ENCODE results near the gene TARDBP.

Gene TARDBP

DNA sequence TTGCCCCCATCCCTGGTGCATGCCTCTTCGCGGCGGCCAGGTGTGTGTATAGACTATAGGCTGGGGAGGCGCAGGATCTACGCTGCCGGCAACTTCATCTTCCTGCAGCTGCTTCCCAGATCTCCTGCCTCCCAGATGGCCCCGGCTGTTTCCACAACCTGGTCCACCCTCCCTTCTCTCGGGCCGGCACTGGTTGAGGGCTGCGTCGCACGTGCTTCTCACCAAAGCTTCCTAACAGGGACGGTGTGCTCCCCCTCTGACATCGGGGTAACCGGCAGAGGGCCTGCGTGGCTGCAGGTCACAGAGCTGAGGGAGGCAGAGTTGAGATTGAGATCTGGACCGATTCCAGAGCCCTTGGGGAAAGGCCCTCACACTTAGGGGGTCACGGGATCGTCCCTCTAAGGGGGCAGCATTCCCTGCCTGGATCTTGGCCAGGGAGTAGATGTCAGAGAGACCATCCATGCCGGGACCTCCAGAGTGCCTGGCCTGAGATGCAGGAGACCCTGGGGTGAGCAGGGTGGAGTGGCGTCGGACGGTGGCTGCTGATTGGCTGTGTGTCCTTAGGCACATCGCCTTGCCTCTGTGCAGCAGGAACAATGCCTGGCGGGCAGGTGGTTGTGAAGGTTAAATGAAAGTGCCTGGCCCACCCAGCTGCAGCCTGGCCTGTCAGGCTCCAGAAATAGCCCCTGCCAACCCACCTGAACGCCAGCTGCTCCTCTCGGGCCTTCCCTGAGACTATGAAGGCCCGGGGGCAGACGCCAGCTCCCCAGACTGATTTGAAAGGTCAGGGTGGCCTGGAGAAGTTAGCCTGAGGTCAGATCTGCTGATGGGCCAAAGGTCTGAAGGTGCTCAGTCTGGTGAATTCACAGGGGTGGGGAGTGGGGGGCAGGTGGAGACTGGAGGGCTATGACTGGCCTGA, 40.6 kb downstream of the TARDBP start:
- no peak overlapping the region for H3K4me3 ChIP-seq (ENCODE audit: low read depth, low read length, poor library complexity, severe bottlenecking)
- no peaks in the 10 kb centered on the region for H3K9me2 ChIP-seq (ENCODE audit: low read depth, low read length)
- H3K9ac ChIP-seq (ENCODE audit: low read length), result no peak overlapping the region
- no peaks in the 10 kb centered on the region for H3K79me2 ChIP-seq (ENCODE audit: insufficient read depth, low read length)
- H3K9me3 ChIP-seq (ENCODE audit: low read length), result no peaks in the 10 kb centered on the region
- no peak overlapping the region; the same call in 1 of the 2 replicates for H3K4me2 ChIP-seq (ENCODE audit: low read length)
- peak overlapping the region; percentile 59 for H3K27ac ChIP-seq (ENCODE audit: low read depth, low read length, poor library complexity, severe bottlenecking)
- H3F3A ChIP-seq (ENCODE audit: insufficient read depth, low read length), result no peaks in the 10 kb centered on the region
- no peak overlapping the region for H2AFZ ChIP-seq (ENCODE audit: low read length)
- TF ChIP-seq EZH2 (IDR thresholded peaks at IDR 0.05; ENCODE audit: borderline replicate concordance, low read length) (no peak), CTCF (IDR thresholded peaks at IDR 0.05; ENCODE audit: low read length) (peak; percentile 13; the same call in 1 of the 2 replicates)
- no peaks in the 10 kb centered on the region for H4K20me1 ChIP-seq (ENCODE audit: insufficient read depth, low read length)
- peaks cover 31% of the 10 kb centered on the region for H3K4me1 ChIP-seq (ENCODE audit: insufficient read depth, low read length, severe bottlenecking)
- H3K36me3 ChIP-seq (ENCODE audit: insufficient read depth, low read length), result peaks cover 38% of the 10 kb centered on the region
- no peaks in the 10 kb centered on the region for H3K27me3 ChIP-seq (ENCODE audit: insufficient read depth, low read length)

DNA sequence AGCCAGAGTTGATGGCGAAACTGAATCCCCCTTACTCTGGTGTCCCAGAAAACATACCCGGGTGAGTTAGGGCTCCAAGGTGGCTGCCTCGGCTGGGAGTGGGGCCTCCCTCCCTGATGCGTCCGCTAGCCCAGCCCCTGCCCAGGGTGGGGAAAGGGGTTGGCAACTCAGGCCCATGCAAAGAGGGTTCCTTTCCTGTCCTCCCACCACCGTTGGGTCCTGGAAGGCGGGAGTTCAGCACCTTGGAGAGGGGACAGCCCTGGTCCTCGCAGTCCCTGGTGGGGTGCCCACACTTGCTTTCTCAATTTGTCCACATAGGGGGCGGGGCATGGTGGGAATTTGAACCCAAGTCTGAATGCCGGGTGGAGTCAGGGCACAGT, 41.3 kb downstream of the TARDBP start:
- Histone ChIP-seq H3K27me3 (ENCODE audit: insufficient read depth, low read length) (no peaks in the 10 kb centered on the region), H3K9me3 (ENCODE audit: low read length) (no peaks in the 10 kb centered on the region), H4K20me1 (ENCODE audit: insufficient read depth, low read length) (no peaks in the 10 kb centered on the region), H3K79me2 (ENCODE audit: insufficient read depth, low read length) (peaks cover 3% of the 10 kb centered on the region; the same call in 1 of the 2 replicates), H3K4me2 (ENCODE audit: low read length) (no peak overlapping the region), H3K9me2 (ENCODE audit: low read depth, low read length) (no peaks in the 10 kb centered on the region), H3K9ac (ENCODE audit: low read length) (no peak overlapping the region), H2AFZ (ENCODE audit: low read length) (no peak overlapping the region), H3K36me3 (ENCODE audit: insufficient read depth, low read length) (peaks cover 43% of the 10 kb centered on the region), H3K27ac (ENCODE audit: low read depth, low read length, poor library complexity, severe bottlenecking) (peak overlapping the region; percentile 59), H3F3A (ENCODE audit: insufficient read depth, low read length) (no peaks in the 10 kb centered on the region), H3K4me1 (ENCODE audit: insufficient read depth, low read length, severe bottlenecking) (peaks cover 36% of the 10 kb centered on the region), H3K4me3 (ENCODE audit: low read depth, low read length, poor library complexity, severe bottlenecking) (no peak overlapping the region)
- TF ChIP-seq EZH2 (IDR thresholded peaks at IDR 0.05; ENCODE audit: borderline replicate concordance, low read length) (no peak), CTCF (IDR thresholded peaks at IDR 0.05; ENCODE audit: low read length) (no peak)

- Histone ChIP-seq H3K4me3 (ENCODE audit: low read depth, low read length, poor library complexity, severe bottlenecking) (no peak overlapping the region), H3K27ac (ENCODE audit: low read depth, low read length, poor library complexity, severe bottlenecking) (no peak overlapping the region), H3F3A (ENCODE audit: insufficient read depth, low read length) (no peaks in the 10 kb centered on the region), H3K4me2 (ENCODE audit: low read length) (no peak overlapping the region), H3K9me2 (ENCODE audit: low read depth, low read length) (no peaks in the 10 kb centered on the region), H3K27me3 (ENCODE audit: insufficient read depth, low read length) (no peaks in the 10 kb centered on the region), H3K4me1 (ENCODE audit: insufficient read depth, low read length, severe bottlenecking) (peaks cover 38% of the 10 kb centered on the region), H3K79me2 (ENCODE audit: insufficient read depth, low read length) (peaks cover 7% of the 10 kb centered on the region; the same call in 1 of the 2 replicates), H4K20me1 (ENCODE audit: insufficient read depth, low read length) (no peaks in the 10 kb centered on the region), H2AFZ (ENCODE audit: low read length) (no peak overlapping the region), H3K9ac (ENCODE audit: low read length) (no peak overlapping the region), H3K36me3 (ENCODE audit: insufficient read depth, low read length) (peaks cover 43% of the 10 kb centered on the region), H3K9me3 (ENCODE audit: low read length) (no peaks in the 10 kb centered on the region)
- TF ChIP-seq EZH2 (IDR thresholded peaks at IDR 0.05; ENCODE audit: borderline replicate concordance, low read length) (no peak), CTCF (IDR thresholded peaks at IDR 0.05; ENCODE audit: low read length) (no peak)
Observed at GRCh38 chr1:11054181-11054580, 41.7 kb downstream of the TARDBP start.

Data from OCI-LY1 (cell line).